B cell (primary cell): ENCODE measurements around the gene PPM1M. TPM values are rescaled to one million over a fixed set of nuclear protein-coding genes. Genes with fewer than 3 reads are reported as not detected.

ENCODE experiments used
- ATAC-seq: fragments of 200-7000 bp; cut with Tn5 transposase; one replicate; pipeline ENCODE4 v1.10.0; 2021; ENCODE audit warnings: low read depth, mild to moderate bottlenecking, moderate number of reproducible peaks, moderate library complexity
- CTCF ChIA-PET: fragments of 350-600 bp; sonication (Branson Sonifier 250); formaldehyde crosslinking; loops from one replicate; lab custom pipeline; 2021; ENCODE audit warnings: antibody characterized with exemption, inconsistent platforms; lab: Charles Lee
- POLR2A ChIA-PET: fragments of 350-600 bp; sonication (Branson Sonifier 250); formaldehyde crosslinking; loops from one replicate; lab custom pipeline; 2021; ENCODE audit warnings: antibody characterized with exemption; lab: Charles Lee
- DNase-seq: peaks from one replicate; pipeline ENCODE4 v3.0.0; 2013
- H2AFZ ChIP-seq: 2 replicates; pipeline ENCODE4 v1.6.1; 2012; ENCODE audit warnings: mild to moderate bottlenecking, low read depth, low read length; ENCODE audit not compliant: insufficient read depth, poor library complexity, severe bottlenecking
- H3K27ac ChIP-seq, 2 donors: 1 replicate in 1 of 2; 2 replicates in 1 of 2; pipeline ENCODE4 v1.5.1; 2012 to 2013; ENCODE audit warnings: low read length in 2 of 2, mild to moderate bottlenecking in 2 of 2, moderate library complexity in 1 of 2
- H3K27me3 ChIP-seq, 4 experiments: fragments of 200-600 bp in 1 of 4; sonication (generic) in 1 of 4; replicated peaks in 1 of 4; 1 replicate in 2 of 4; 2 replicates in 2 of 4; pipeline versions ENCODE4 v1.6.1 to v1.7.0; 2013 to 2016; ENCODE audit warnings: low read length in 3 of 4, mild to moderate bottlenecking in 2 of 4, mixed read lengths in 1 of 4, moderate library complexity in 1 of 4; ENCODE audit not compliant: insufficient read depth in 4 of 4, control insufficient read depth in 3 of 4; ENCODE audit errors: control extremely low read depth in 1 of 4
- H3K36me3 ChIP-seq, 2 experiments: replicated peaks in 1 of 2; 1 replicate in 1 of 2; 2 replicates in 1 of 2; pipeline versions ENCODE4 v1.6.1 to v1.7.1; 2013; ENCODE audit warnings: low read length in 1 of 2; ENCODE audit not compliant: insufficient read depth in 2 of 2, control insufficient read depth in 1 of 2; ENCODE audit errors: control extremely low read depth in 1 of 2, extremely low read depth in 1 of 2
- H3K4me1 ChIP-seq, 2 donors: fragments of 200-600 bp in 1 of 2; sonication (generic) in 1 of 2; 1 replicate in 1 of 2; 2 replicates in 1 of 2; pipeline versions ENCODE4 v1.5.1 to v1.6.1; 2013 to 2017; ENCODE audit warnings: low read length in 2 of 2; ENCODE audit not compliant: control insufficient read depth in 2 of 2, insufficient read depth in 2 of 2
- H3K4me2 ChIP-seq: replicated peaks from 2 replicates; pipeline ENCODE3; 2012; ENCODE audit warnings: mild to moderate bottlenecking, low read depth, low read length; ENCODE audit not compliant: poor library complexity, severe bottlenecking
- H3K4me3 ChIP-seq, 5 experiments: fragments of 200-600 bp in 1 of 5; sonication (generic) in 1 of 5; 1 replicate in 3 of 5; 2 replicates in 2 of 5; pipeline versions ENCODE4 v1.5.1 to v1.7.0; 2011 to 2016; ENCODE audit warnings: low read length in 4 of 5, mild to moderate bottlenecking in 4 of 5, low read depth in 2 of 5, control low read depth in 1 of 5, moderate library complexity in 1 of 5; ENCODE audit not compliant: insufficient read depth in 1 of 5; ENCODE audit errors: control extremely low read depth in 1 of 5, extremely low read depth in 1 of 5
- H3K79me2 ChIP-seq: fragments of 200-600 bp; sonication (generic); one replicate; pipeline ENCODE4 v1.6.0; 2016; ENCODE audit warnings: low read length; ENCODE audit not compliant: control insufficient read depth, insufficient read depth
- H3K9ac ChIP-seq: fragments of 200-600 bp; sonication (generic); 2 replicates; pipeline ENCODE4 v1.6.1; 2017; ENCODE audit warnings: mild to moderate bottlenecking, low read length, moderate library complexity
- H3K9me3 ChIP-seq, 3 donors: one replicate each; pipeline versions ENCODE4 v1.6.1 to v1.7.1; 2013; ENCODE audit warnings: low read length in 2 of 3; ENCODE audit not compliant: control insufficient read depth in 2 of 3, insufficient read depth in 1 of 3; ENCODE audit errors: control extremely low read depth in 1 of 3
- H4K20me1 ChIP-seq: 2 replicates; pipeline ENCODE4 v1.6.0; 2012; ENCODE audit warnings: mild to moderate bottlenecking, low read length; ENCODE audit not compliant: insufficient read depth, control insufficient read depth, poor library complexity, severe bottlenecking
- H3K27ac Mint-ChIP-seq: one replicate; pipeline ENCODE4 v1.8.0; 2021; ENCODE audit warnings: mixed read lengths
- H3K27me3 Mint-ChIP-seq: one replicate; pipeline ENCODE4 v1.8.0; 2021; ENCODE audit warnings: mixed read lengths
- H3K4me1 Mint-ChIP-seq: one replicate; pipeline ENCODE4 v1.8.0; 2021; ENCODE audit warnings: mixed read lengths
- H3K4me3 Mint-ChIP-seq: one replicate; pipeline ENCODE4 v1.8.0; 2021; ENCODE audit warnings: mixed read lengths
- H3K9me3 Mint-ChIP-seq: one replicate; pipeline ENCODE4 v1.8.0; 2022; ENCODE audit warnings: mixed read lengths; ENCODE audit not compliant: insufficient read depth
- EZH2 ChIP-seq: IDR thresholded peaks from 2 replicates; pipeline ENCODE4 v1.6.1; 2012; ENCODE audit warnings: borderline replicate concordance, low read depth, mild to moderate bottlenecking, moderate library complexity, low read length; ENCODE audit not compliant: insufficient read depth, poor library complexity, severe bottlenecking
- WGBS: methylation state at CpG from one replicate; pipeline ENCODE4 v1.1.5; 2013; ENCODE audit warnings: missing lambda C conversion rate; ENCODE audit not compliant: insufficient coverage; 5-methylcytosine and 5-hydroxymethylcytosine counted together
- intact Hi-C: fragments of 100-400 bp; cut with micrococcal nuclease; formaldehyde crosslinking; loops from one replicate; pipeline ENCODE4 v1.10.0; 2022
- polyA plus RNA-seq: library from polyadenylated mRNA; depleted of rRNA; stranded (reverse); fragments of >200 nt; gene quantifications from 2 replicates; pipeline ENCODE4 v1.2.3, GENCODE V29; 2012
- total RNA-seq, 2 donors: library from RNA; stranded (reverse); fragments of 120-200 nt in 1 of 2; gene quantifications; 1 replicate in 1 of 2; 2 replicates in 1 of 2; pipeline versions ENCODE4 v1.2.3 to v1.2.4, GENCODE V29; 2013 to 2022
- TF ChIP-seq, protein P1 (sequence below): fragments of 200-600 bp; IDR thresholded peaks from one replicate; pipeline ENCODE4 v1.8.0; 2022; ENCODE audit warnings: antibody characterized with exemption, mild to moderate bottlenecking

The PPM1M gene
- total and polyA plus RNA-seq, 2 donors (not counting 1 experiment from before 2014, with no cell fraction given), result 45.0 to 65.2 TPM

- Histone ChIP-seq H3K9ac (no peak overlapping the region), H3K4me1 (peaks cover 3 to 15% of the 10 kb centered on the region in 2 donors), H3K4me2 (no peak overlapping the region), H3K36me3 (peaks cover 0 to 38% of the 10 kb centered on the region in 2 experiments), H4K20me1 (peaks cover 15% of the 10 kb centered on the region), H3K79me2 (peaks cover 63% of the 10 kb centered on the region), H3K27me3 (no peaks in the 10 kb centered on the region), H3K4me3 (no peak overlapping the region), H3K9me3 (no peaks in the 10 kb centered on the region), H3K27ac (no peak overlapping the region), H2AFZ (no peak overlapping the region)
- no peak for DNase-seq
- no peak for TF ChIP-seq EZH2
- TF ChIP-seq, protein P1, sequence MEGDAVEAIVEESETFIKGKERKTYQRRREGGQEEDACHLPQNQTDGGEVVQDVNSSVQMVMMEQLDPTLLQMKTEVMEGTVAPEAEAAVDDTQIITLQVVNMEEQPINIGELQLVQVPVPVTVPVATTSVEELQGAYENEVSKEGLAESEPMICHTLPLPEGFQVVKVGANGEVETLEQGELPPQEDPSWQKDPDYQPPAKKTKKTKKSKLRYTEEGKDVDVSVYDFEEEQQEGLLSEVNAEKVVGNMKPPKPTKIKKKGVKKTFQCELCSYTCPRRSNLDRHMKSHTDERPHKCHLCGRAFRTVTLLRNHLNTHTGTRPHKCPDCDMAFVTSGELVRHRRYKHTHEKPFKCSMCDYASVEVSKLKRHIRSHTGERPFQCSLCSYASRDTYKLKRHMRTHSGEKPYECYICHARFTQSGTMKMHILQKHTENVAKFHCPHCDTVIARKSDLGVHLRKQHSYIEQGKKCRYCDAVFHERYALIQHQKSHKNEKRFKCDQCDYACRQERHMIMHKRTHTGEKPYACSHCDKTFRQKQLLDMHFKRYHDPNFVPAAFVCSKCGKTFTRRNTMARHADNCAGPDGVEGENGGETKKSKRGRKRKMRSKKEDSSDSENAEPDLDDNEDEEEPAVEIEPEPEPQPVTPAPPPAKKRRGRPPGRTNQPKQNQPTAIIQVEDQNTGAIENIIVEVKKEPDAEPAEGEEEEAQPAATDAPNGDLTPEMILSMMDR, result no peak
- no peak overlapping the region for H3K4me3 Mint-ChIP-seq
- no peak for ATAC-seq
- 98% methylated on average over 8 of the region's 17 CpGs for WGBS
- H3K4me1 Mint-ChIP-seq, result peaks cover 24% of the 10 kb centered on the region
- CTCF ChIA-PET, result interaction anchor here (0.6 to 12.8 kb wide), 4 partner anchors 24 to 63 kb away, joined by 3 to 352 read pairs (median 8); no protein-coding TSS in a partner anchor
- H3K27me3 Mint-ChIP-seq, result no peaks in the 10 kb centered on the region
- intact Hi-C loops, result no loop called here
- POLR2A ChIA-PET, result no interaction called here
- no peak overlapping the region for H3K27ac Mint-ChIP-seq
- H3K9me3 Mint-ChIP-seq, result no peaks in the 10 kb centered on the region
Measured at GRCh38 chr3:52293491-52294319, 48.1 kb downstream of the PPM1M start.
